ENCODE data around the gene HTR6.

DNA sequence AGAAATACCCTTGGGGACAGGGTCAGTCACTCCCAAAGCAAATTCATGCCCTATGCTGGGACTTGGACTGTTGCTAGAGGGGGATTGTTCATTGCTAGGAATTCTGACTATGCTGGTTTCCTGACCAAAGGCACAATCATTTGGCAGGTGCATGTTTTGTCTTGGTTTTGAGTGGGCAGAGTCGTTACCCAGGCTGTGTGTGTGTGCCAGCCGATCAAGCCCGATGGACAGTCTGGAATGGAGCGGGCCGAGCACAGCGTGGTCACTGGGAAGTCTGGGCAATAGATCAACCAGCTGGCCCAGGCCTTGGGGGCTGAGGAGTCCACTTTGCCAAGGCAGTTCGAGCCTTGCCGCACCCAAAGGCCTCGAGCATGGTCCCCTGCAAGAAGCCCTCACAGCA is 60.9 kb downstream of the HTR6 start:
- TF ChIP-seq, protein P1, sequence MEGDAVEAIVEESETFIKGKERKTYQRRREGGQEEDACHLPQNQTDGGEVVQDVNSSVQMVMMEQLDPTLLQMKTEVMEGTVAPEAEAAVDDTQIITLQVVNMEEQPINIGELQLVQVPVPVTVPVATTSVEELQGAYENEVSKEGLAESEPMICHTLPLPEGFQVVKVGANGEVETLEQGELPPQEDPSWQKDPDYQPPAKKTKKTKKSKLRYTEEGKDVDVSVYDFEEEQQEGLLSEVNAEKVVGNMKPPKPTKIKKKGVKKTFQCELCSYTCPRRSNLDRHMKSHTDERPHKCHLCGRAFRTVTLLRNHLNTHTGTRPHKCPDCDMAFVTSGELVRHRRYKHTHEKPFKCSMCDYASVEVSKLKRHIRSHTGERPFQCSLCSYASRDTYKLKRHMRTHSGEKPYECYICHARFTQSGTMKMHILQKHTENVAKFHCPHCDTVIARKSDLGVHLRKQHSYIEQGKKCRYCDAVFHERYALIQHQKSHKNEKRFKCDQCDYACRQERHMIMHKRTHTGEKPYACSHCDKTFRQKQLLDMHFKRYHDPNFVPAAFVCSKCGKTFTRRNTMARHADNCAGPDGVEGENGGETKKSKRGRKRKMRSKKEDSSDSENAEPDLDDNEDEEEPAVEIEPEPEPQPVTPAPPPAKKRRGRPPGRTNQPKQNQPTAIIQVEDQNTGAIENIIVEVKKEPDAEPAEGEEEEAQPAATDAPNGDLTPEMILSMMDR (conservative IDR thresholded peaks at IDR 0.05 in 1 of 2, IDR thresholded peaks at IDR 0.05 in 1 of 2; ENCODE audit: extremely low read depth in 1 of 2, insufficient read depth in 1 of 2, low read depth in 1 of 2, low read length in 2 of 2): no peak
- TF ChIP-seq EZH2 (IDR thresholded peaks at IDR 0.05; ENCODE audit: borderline replicate concordance, low read length): no peak
